MM.1S (cell line): ENCODE measurements around the gene NINJ2.
"Not testable (repeated sequence)": the region's sequence is repeated elsewhere in the genome, so short reads cannot be mapped to it uniquely, and the experiment has no call there.

ENCODE experiments used
- DNase-seq: peaks from one replicate; pipeline ENCODE4 v3.0.0-alpha.2; 2015
- H2AFZ ChIP-seq: fragments of 300-600 bp; sonication (generic); 2 replicates; pipeline ENCODE4 v1.6.0; 2016; ENCODE audit warnings: antibody characterized with exemption, low read length
- H3F3A ChIP-seq: fragments of 300-600 bp; sonication (generic); 2 replicates; pipeline ENCODE4 v1.6.1; 2016; ENCODE audit warnings: mild to moderate bottlenecking, antibody characterized with exemption, low read length, moderate library complexity, mixed read lengths; ENCODE audit not compliant: insufficient read depth
- H3K27ac ChIP-seq: fragments of 300-600 bp; sonication (generic); 2 replicates; pipeline ENCODE4 v1.5.1; 2016; ENCODE audit warnings: mild to moderate bottlenecking, low read length
- H3K27me3 ChIP-seq: fragments of 300-600 bp; sonication (generic); replicated peaks from 2 replicates; pipeline ENCODE4 v1.6.0; 2016; ENCODE audit warnings: low read length; ENCODE audit not compliant: insufficient read depth
- H3K36me3 ChIP-seq: fragments of 300-600 bp; sonication (generic); replicated peaks from 2 replicates; pipeline ENCODE4 v1.6.1; 2016; ENCODE audit warnings: mild to moderate bottlenecking, low read length, mixed read lengths; ENCODE audit not compliant: insufficient read depth
- H3K4me1 ChIP-seq: fragments of 300-600 bp; sonication (generic); 2 replicates; pipeline ENCODE4 v1.6.1; 2016; ENCODE audit warnings: low read length, mixed read lengths
- H3K4me2 ChIP-seq: fragments of 300-600 bp; sonication (generic); 2 replicates; pipeline ENCODE4 v1.6.0; 2016; ENCODE audit warnings: low read depth, low read length
- H3K4me3 ChIP-seq: fragments of 300-600 bp; sonication (generic); 2 replicates; pipeline ENCODE4 v1.5.1; 2016; ENCODE audit warnings: low read length, mixed read lengths
- H3K79me2 ChIP-seq: fragments of 300-600 bp; sonication (generic); 2 replicates; pipeline ENCODE4 v1.6.1; 2016; ENCODE audit warnings: mixed run types, low read length, mixed read lengths
- H3K9ac ChIP-seq: fragments of 300-600 bp; sonication (generic); 2 replicates; pipeline ENCODE4 v1.6.1; 2016; ENCODE audit warnings: low read length, mixed read lengths
- H3K9me2 ChIP-seq: fragments of 300-600 bp; sonication (generic); replicated peaks from 2 replicates; pipeline ENCODE4 v1.6.1; 2016; ENCODE audit warnings: mild to moderate bottlenecking, low read length, mixed read lengths; ENCODE audit not compliant: insufficient read depth
- H3K9me3 ChIP-seq: fragments of 300-600 bp; sonication (generic); replicated peaks from 2 replicates; pipeline ENCODE4 v1.6.1; 2016; ENCODE audit warnings: mild to moderate bottlenecking, low read length, mixed read lengths; ENCODE audit not compliant: insufficient read depth
- H4K20me1 ChIP-seq: fragments of 300-600 bp; sonication (generic); 2 replicates; pipeline ENCODE4 v1.6.1; 2016; ENCODE audit warnings: mild to moderate bottlenecking, low read length, moderate library complexity, mixed read lengths; ENCODE audit not compliant: insufficient read depth
- CTCF ChIP-seq: fragments of 300-600 bp; sonication (generic); IDR thresholded peaks from 2 replicates; pipeline ENCODE4 v1.5.1; 2016; ENCODE audit warnings: antibody characterized with exemption, low read length, mixed read lengths
- EZH2 ChIP-seq: fragments of 300-600 bp; sonication (generic); optimal IDR thresholded peaks from 2 replicates; pipeline ENCODE3; 2017; ENCODE audit warnings: low read depth, mild to moderate bottlenecking, antibody characterized with exemption, low read length, mixed read lengths
- EZH2phosphoT487 ChIP-seq: fragments of 300-600 bp; sonication (generic); IDR thresholded peaks from 2 replicates; pipeline ENCODE4 v1.6.1; 2018; ENCODE audit warnings: antibody characterized with exemption, low read length

Gene NINJ2

GRCh38 chr12:704516-705242 is 41.4 kb upstream of the NINJ2 start:
- H3K4me3 ChIP-seq = no peak overlapping the region
- H3K9me3 ChIP-seq = no peaks in the 10 kb centered on the region
- TF ChIP-seq EZH2 (no peak), CTCF (no peak), EZH2phosphoT487 (no peak)
- no peaks in the 10 kb centered on the region for H3K27me3 ChIP-seq
- H3K4me1 ChIP-seq = 0 out of 2 replicates have a peak, but pooled peaks cover 9% of the 10 kb centered on the region
- no peaks in the 10 kb centered on the region for H4K20me1 ChIP-seq
- H3K79me2 ChIP-seq = no peaks in the 10 kb centered on the region
- H2AFZ ChIP-seq = no peak overlapping the region
- H3K9ac ChIP-seq = no peak overlapping the region
- H3K36me3 ChIP-seq = no peaks in the 10 kb centered on the region
- no peaks in the 10 kb centered on the region for H3F3A ChIP-seq
- DNase-seq = peak; percentile 31
- H3K4me2 ChIP-seq = no peak overlapping the region
- no peaks in the 10 kb centered on the region for H3K9me2 ChIP-seq
- no peak overlapping the region for H3K27ac ChIP-seq

- no peaks in the 10 kb centered on the region for H3K27me3 ChIP-seq
- H3K9me3 ChIP-seq = no peaks in the 10 kb centered on the region
- no peak overlapping the region for H3K27ac ChIP-seq
- H2AFZ ChIP-seq = no peak overlapping the region
- no peak overlapping the region for H3K4me3 ChIP-seq
- no peaks in the 10 kb centered on the region for H3F3A ChIP-seq
- H3K4me1 ChIP-seq = 0 out of 2 replicates have a peak, but pooled peaks cover 9% of the 10 kb centered on the region
- H3K9ac ChIP-seq = no peak overlapping the region
- DNase-seq = no peak
- H4K20me1 ChIP-seq = no peaks in the 10 kb centered on the region
- no peaks in the 10 kb centered on the region for H3K79me2 ChIP-seq
- H3K4me2 ChIP-seq = no peak overlapping the region
- H3K9me2 ChIP-seq = no peaks in the 10 kb centered on the region
- H3K36me3 ChIP-seq = no peaks in the 10 kb centered on the region
- TF ChIP-seq CTCF = no peak
These were observed 38.8 kb upstream of the NINJ2 start for GRCh38 chr12:701896-702539.

- no peak for DNase-seq
- 0 out of 2 replicates have a peak, but pooled peaks cover 9% of the 10 kb centered on the region for H3K4me1 ChIP-seq
These were observed 36.8 kb upstream of the NINJ2 start for GRCh38 chr12:700016-700415.

GRCh38 chr12:698222-698621 is 35.0 kb upstream of the NINJ2 start:
- H3K9me3 ChIP-seq, H3K9me2 ChIP-seq, H3K4me1 ChIP-seq: not testable (repeated sequence)

More at GRCh38 chr12:700016-700415, 36.8 kb upstream of the NINJ2 start:
- Histone ChIP-seq H2AFZ (no peak overlapping the region), H3K9ac (no peak overlapping the region), H3F3A (no peaks in the 10 kb centered on the region), H3K79me2 (no peaks in the 10 kb centered on the region), H3K27ac (no peak overlapping the region), H3K9me3 (no peaks in the 10 kb centered on the region), H3K27me3 (no peaks in the 10 kb centered on the region), H4K20me1 (no peaks in the 10 kb centered on the region), H3K4me3 (no peak overlapping the region), H3K9me2 (no peaks in the 10 kb centered on the region), H3K36me3 (no peaks in the 10 kb centered on the region), H3K4me2 (no peak overlapping the region)
- TF ChIP-seq CTCF (no peak), EZH2phosphoT487 (no peak), EZH2 (no peak)

More at GRCh38 chr12:698222-698621, 35.0 kb upstream of the NINJ2 start:
- not testable (repeated sequence) for H4K20me1 ChIP-seq, H3K4me3 ChIP-seq, H3K27ac ChIP-seq, H3F3A ChIP-seq, H3K79me2 ChIP-seq, H3K4me2 ChIP-seq, H2AFZ ChIP-seq, H3K27me3 ChIP-seq, H3K9ac ChIP-seq, H3K36me3 ChIP-seq, DNase-seq
